ENCODE results near the gene ZFC3H1.

DNA sequence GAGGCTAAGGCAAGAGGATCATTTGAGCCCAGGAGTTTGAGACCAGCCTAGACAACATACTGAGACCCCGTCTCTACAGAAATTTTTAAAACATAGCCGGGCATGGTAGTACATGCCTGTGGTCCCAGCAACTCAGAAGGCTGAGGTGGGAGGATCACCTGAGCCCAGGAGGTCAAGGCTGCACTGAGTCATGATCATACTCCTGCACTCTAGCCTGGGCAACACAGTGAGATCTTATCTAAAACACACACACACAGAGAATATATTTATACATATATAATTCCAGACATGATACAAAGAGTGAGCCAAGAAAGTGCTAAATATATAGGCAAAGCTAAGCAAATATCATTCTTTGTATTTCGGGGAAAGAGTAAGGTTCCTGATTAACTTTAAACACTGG is 9.4 kb downstream of the ZFC3H1 start:
- TF ChIP-seq, protein P1, sequence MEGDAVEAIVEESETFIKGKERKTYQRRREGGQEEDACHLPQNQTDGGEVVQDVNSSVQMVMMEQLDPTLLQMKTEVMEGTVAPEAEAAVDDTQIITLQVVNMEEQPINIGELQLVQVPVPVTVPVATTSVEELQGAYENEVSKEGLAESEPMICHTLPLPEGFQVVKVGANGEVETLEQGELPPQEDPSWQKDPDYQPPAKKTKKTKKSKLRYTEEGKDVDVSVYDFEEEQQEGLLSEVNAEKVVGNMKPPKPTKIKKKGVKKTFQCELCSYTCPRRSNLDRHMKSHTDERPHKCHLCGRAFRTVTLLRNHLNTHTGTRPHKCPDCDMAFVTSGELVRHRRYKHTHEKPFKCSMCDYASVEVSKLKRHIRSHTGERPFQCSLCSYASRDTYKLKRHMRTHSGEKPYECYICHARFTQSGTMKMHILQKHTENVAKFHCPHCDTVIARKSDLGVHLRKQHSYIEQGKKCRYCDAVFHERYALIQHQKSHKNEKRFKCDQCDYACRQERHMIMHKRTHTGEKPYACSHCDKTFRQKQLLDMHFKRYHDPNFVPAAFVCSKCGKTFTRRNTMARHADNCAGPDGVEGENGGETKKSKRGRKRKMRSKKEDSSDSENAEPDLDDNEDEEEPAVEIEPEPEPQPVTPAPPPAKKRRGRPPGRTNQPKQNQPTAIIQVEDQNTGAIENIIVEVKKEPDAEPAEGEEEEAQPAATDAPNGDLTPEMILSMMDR (conservative IDR thresholded peaks at IDR 0.05; ENCODE audit: low read depth, low read length): no peak
- no peak for TF ChIP-seq EZH2 (IDR thresholded peaks at IDR 0.05; ENCODE audit: borderline replicate concordance, low read depth, low read length, poor library complexity, severe bottlenecking)
